Measurements from ENCODE around the gene SUN2. TPM values are rescaled to one million over a fixed set of nuclear protein-coding genes. Genes with fewer than 3 reads are reported as not detected.

SUN2 gene
- total and polyA plus RNA-seq, 9 donors = 21.2 to 311 (median 181) TPM

- Histone ChIP-seq H3K36me3 (no peaks in the 10 kb centered on the region), H3K27me3 (no peaks in the 10 kb centered on the region), H3K27ac (no peak overlapping the region), H3K4me3 (no peak overlapping the region), H3K4me1 (ENCODE audit: insufficient read depth) (peaks cover 4% of the 10 kb centered on the region), H3K9me3 (no peaks in the 10 kb centered on the region)
- no peak for TF ChIP-seq EP300 (IDR thresholded peaks at IDR 0.05)
- no peak for TF ChIP-seq CTCF (IDR thresholded peaks at IDR 0.05)
- no peak for TF ChIP-seq POLR2A (IDR thresholded peaks at IDR 0.05)
- DNase-seq = no peak
- intact Hi-C loops (cut with DNase I) = no loop called here
- 69 to 77% (median 75%) methylated on average over 9 of the region's 9 CpGs for WGBS, 3 donors
Observed at GRCh38 chr22:38715176-38715764, 40.5 kb downstream of the SUN2 start.

DNA sequence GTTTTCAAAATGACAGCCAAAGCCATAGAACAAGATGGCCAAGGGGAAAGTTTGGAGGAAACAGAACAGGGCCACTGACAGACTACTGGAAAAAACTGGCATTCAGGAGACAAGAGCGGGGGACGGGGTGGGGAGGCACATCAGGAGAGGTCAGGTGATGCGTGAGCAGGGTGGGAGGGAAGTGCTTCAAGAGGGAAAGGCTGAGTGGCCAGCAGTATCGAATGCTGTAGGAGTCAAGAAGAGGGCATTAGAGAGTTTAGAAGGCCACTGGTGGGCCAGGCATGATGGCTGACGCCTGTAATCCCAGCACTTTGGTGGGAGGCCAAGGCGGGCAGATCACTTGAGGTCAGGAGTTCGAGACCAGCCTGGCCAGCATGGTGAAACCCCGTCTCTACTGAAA lies 41.9 kb downstream of the SUN2 start:
- no peaks in the 10 kb centered on the region for H3K9me3 ChIP-seq
- no peak overlapping the region for H3K4me3 ChIP-seq
- no peak overlapping the region for H3K27ac ChIP-seq
- intact Hi-C loops (cut with DNase I) = no loop called here
- 83 to 86% (median 85%) methylated on average over 8 of the region's 8 CpGs for WGBS, 3 donors
- H3K4me1 ChIP-seq (ENCODE audit: insufficient read depth) = peaks cover 4% of the 10 kb centered on the region
- DNase-seq = no peak
- H3K36me3 ChIP-seq = no peaks in the 10 kb centered on the region
- TF ChIP-seq CTCF (IDR thresholded peaks at IDR 0.05) (no peak), POLR2A (IDR thresholded peaks at IDR 0.05) (no peak), EP300 (IDR thresholded peaks at IDR 0.05) (no peak)
- no peaks in the 10 kb centered on the region for H3K27me3 ChIP-seq

- H3K27ac ChIP-seq = no peak overlapping the region
- no peak for TF ChIP-seq POLR2A (IDR thresholded peaks at IDR 0.05)
- no peak for TF ChIP-seq CTCF (IDR thresholded peaks at IDR 0.05)
- TF ChIP-seq EP300 (IDR thresholded peaks at IDR 0.05) = no peak
- H3K9me3 ChIP-seq = no peaks in the 10 kb centered on the region
- H3K36me3 ChIP-seq = no peaks in the 10 kb centered on the region
- peaks cover 5% of the 10 kb centered on the region for H3K4me1 ChIP-seq (ENCODE audit: insufficient read depth)
- H3K4me3 ChIP-seq = no peak overlapping the region
- no peak for DNase-seq
- intact Hi-C loops (cut with DNase I) = no loop called here
- H3K27me3 ChIP-seq = no peaks in the 10 kb centered on the region
- 74 to 86% (median 81%) methylated on average over 11 of the region's 11 CpGs for WGBS, 3 donors
Observed at GRCh38 chr22:38712486-38713207, 43.2 kb downstream of the SUN2 start.

GRCh38 chr22:38710866-38711265 lies 44.9 kb downstream of the SUN2 start:
- TF ChIP-seq POLR2A (IDR thresholded peaks at IDR 0.05) (no peak), CTCF (IDR thresholded peaks at IDR 0.05) (no peak), EP300 (IDR thresholded peaks at IDR 0.05) (no peak)
- Histone ChIP-seq H3K4me3 (no peak overlapping the region), H3K9me3 (no peaks in the 10 kb centered on the region), H3K27me3 (no peaks in the 10 kb centered on the region), H3K36me3 (no peaks in the 10 kb centered on the region), H3K27ac (no peak overlapping the region), H3K4me1 (ENCODE audit: insufficient read depth) (peaks cover 9% of the 10 kb centered on the region)
- 83 to 86% (median 84%) methylated on average over 3 of the region's 3 CpGs for WGBS, 3 donors
- intact Hi-C loops (cut with DNase I) = no loop called here
- DNase-seq = no peak
